NCI-H1694 (cell line): ENCODE measurements around the gene REV1.
"Not testable (repeated sequence)": the region's sequence is repeated elsewhere in the genome, so short reads cannot be mapped to it uniquely, and the experiment has no call there.

Experiments used
- DNase-seq: peaks from one replicate; lab custom pipeline; 2025; lab: John Stamatoyannopoulos, UW

REV1 gene

GRCh38 chr2:99489761-99490622 is at the start of gene REV1:
Gene REV1 (minus strand): TSS chr2:99490017. CDS start chr2:99464975, 25,042 bp downstream.
- peak; percentile 80 for DNase-seq

GRCh38 chr2:99537910-99538485 is 48.2 kb upstream of the REV1 start:
- DNase-seq: no peak

- DNase-seq: no peak
These were observed 34.2 kb upstream of the REV1 start for GRCh38 chr2:99524056-99524455.

DNA sequence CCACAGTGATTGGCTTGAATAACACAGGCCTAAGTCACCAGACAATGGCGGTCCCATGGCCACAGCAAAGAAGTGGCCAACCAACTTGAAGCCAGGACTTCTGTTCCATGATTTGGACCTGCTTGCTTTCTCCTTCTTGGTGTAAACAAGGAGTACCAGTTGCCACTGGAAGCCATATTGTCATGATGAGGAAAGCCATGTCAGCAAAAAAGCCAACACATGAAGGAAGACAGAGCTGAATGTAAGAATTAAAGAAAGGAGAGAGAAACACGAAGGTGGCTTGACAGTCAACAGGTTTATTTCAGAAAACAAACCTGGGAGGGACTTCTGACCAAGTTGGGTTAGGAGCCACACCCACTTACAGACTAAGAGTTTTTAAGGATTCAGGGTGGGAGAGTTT is 32.3 kb upstream of the REV1 start:
- DNase-seq: no peak

DNA sequence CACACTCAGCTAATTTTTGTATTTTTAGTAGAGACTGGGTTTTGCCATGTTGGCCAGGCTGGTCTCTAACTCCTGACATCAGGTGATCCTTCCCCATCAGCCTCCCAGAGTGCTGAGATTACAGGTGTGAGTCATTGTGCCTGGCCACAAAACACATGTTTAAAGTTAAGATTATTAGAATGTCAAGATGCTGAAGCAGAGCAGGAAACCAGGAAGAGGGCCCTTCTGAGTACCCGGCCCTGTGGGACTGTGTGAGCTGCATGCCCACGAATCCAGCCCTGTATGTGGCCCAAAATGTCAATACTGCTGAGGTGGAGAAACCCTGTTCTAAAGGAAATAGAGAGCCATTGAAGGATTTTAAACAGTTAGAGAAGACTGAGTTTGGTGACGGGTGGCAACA is 31.0 kb upstream of the REV1 start:
- DNase-seq: no peak

GRCh38 chr2:99520195-99520594 is 30.4 kb upstream of the REV1 start:
- no peak for DNase-seq

- DNase-seq: no peak
These were observed 24.5 kb upstream of the REV1 start for GRCh38 chr2:99514357-99514756.

DNA sequence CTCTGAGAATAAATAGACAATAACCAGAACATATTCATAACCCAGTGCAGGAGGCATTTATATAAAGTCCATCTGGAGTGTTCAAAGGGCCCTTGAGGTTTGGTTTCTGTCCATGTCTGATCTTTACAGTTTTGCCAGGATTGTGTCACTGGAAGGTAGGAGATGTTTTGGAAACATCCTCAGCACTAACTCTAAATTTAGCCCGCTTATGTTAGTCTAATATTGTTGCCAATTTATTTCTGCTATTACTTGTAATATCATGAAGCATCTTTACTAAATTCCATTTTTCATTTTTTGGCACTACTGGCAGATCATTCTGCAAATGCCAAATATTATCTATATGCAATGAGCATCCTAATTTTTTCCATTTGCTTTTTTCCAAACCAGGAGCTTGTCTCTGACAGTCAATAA is 22.4 kb upstream of the REV1 start:
- no peak for DNase-seq

DNA sequence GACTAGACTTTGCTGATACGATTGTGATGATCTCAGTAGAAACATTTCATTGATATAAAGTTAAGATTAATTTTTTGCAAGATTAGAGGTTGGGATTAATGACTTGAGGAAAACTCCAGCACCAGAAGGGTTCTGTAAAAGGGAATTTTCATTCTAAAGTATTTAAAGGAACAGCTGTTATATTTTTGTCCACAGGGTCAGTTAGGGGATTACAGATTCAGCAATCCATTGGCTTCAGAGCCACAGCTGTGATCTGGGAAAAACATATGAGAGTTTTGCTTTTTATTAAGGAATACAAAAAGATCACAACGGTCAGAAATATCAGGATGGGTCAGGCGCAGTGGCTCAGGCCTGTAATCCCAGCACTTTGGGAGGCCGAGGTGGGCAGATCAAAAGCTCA is 19.6 kb upstream of the REV1 start:
- no peak for DNase-seq

- peak; percentile 44 for DNase-seq
These were observed 18.4 kb upstream of the REV1 start for GRCh38 chr2:99507937-99508818.

- no peak for DNase-seq
These were observed 15.2 kb upstream of the REV1 start for GRCh38 chr2:99504844-99505584.

- DNase-seq: not testable (repeated sequence)
These were observed 14.0 kb upstream of the REV1 start for GRCh38 chr2:99503662-99504416.

- no peak for DNase-seq
These were observed 6.2 kb upstream of the REV1 start for GRCh38 chr2:99496021-99496420.

- DNase-seq: no peak
These were observed 5.5 kb upstream of the REV1 start for GRCh38 chr2:99495115-99495860.

- no peak for DNase-seq
These were observed 2.9 kb upstream of the REV1 start for GRCh38 chr2:99492721-99493120.

DNA sequence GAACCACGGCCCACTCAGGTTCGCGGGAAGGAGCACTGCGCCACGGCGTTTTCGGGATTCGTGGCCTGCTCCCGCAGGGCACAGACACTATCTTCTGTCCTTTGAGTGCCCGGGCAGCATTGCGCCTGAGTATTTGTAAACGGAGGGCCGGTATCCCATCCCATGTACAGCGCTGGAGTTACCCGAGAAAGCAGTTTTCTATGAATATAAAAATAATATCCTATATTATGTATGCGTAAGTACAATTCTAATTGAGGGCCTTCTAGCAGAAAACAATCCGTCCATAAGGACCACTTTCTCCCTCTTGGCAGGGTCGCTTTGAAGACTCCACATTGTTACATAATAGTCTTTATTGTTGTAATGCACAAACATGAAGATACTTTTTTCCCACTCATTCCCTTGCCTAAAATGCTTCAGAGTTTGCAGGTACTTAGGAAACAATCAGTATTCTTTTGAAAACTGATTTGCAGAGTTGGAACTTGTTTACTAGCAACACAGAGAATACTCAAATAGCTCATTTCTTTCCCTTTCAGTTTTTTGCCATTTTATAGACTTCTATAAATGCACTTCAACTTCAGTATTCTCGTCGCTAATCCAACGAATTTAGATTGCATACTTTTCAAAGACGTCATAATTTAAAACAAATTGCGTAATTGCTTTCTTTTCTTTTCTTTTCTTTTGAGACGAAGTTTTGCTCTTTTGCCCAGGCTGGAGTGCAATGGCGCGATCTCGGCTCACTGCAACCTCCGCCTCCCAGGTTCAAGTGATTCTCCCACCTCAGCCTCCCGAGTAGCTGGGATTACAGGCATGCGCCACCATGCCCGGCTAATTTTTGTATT is 1.0 kb upstream of the REV1 start:
- DNase-seq: no peak

DNA sequence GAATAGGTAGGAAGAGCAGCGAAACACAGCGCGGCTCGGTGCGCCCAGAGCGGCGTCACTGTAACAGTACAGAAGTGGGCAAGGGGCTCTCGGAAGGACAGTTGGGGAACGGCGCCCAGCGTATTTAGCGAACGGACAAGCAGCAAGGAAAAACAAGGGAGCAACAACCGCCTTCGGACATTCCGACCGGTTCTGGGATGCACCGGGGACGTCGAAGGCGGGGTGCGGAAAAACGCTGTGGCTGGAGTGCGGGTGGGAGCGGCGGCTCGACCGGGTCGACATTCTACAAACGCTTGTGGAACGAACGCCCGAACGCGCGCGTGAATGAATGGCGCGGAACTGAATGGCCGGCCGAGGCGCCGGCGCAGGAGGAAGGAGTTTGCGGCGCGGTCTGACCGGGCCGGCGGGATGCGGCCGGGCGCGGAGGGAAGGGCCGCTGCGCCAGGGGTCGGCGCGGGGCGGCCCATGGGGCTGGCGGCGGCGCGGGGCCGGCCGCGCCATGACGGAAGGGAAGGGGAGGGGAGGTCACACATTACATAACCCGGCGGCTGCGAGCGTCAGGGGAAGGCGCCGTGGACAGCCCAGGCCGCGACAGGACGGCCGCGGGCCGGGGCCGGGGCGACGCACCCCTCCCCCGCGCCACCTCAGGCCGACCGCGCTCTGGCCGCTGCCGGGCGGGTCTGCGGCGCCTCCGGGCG is 605 bp downstream of the REV1 start:
- no peak for DNase-seq

GRCh38 chr2:99488539-99489062 is 1.2 kb downstream of the REV1 start:
- no peak for DNase-seq

DNA sequence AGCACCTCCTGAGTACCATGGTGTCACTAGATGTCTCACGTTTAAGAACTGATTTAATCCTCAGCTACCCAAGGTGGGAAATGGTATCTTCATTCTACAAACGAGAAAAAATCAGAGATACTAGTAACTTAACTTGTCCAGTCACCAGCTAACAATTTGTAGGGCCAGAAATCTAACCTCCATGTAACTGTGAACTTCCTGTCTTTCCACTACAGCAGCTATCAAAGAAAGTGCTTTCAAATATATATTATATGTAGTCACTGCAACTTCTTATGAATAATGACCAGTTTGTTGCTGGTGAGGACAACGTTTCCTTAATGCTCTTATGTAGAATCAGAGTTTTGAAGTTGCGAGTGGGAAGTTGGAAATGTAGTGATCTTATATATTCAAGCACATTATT is 1.9 kb downstream of the REV1 start:
- DNase-seq: no peak
